Measurements from ENCODE around the gene RPS6KA2.

Gene RPS6KA2

DNA sequence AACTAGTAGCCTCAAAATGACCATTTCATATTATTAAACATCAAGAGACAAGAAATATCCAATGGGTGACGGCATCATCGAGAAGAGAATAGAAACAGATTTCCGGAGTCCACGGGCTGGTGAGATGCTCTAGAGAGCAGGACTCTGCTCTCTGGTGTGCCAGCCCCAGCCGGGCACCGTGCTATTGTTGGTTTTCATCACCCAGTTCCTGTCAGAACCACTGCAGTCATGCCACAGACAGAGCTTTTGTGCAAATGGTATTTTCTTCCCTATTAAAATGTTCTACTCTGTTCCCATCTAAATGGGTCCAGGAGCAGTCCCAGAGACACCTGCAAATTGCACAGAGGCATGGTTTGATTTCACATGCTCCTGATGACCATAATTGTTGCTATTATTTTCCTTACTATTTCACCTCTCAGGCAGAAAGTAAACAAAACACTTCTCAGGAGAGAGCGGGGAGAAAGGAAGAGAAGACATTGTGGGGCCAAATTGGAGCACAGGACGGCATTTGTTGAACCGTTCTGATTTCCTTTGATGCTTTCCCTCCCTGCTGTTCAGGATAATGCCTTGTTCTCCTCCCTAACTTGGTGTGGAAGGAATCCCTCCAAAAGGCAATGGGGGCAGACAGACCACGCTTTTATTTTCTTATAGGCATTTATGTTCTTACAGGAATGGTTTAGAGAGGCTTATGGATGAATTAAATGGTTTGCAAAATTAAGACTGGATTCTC lies 29.2 kb downstream of the RPS6KA2 start:
- CTCF ChIA-PET, result interaction anchor here (0.6 kb wide), 2 partner anchors 47 to 385 kb away, joined by 3 to 5 read pairs; no protein-coding TSS in a partner anchor
- POLR2A ChIA-PET (ENCODE audit: low non-redundant PET), result no interaction called here
- no peak overlapping the region for H3K27ac ChIP-seq
- DNase-seq (ENCODE audit: low spot score), result no peak
- TF ChIP-seq, protein P1, sequence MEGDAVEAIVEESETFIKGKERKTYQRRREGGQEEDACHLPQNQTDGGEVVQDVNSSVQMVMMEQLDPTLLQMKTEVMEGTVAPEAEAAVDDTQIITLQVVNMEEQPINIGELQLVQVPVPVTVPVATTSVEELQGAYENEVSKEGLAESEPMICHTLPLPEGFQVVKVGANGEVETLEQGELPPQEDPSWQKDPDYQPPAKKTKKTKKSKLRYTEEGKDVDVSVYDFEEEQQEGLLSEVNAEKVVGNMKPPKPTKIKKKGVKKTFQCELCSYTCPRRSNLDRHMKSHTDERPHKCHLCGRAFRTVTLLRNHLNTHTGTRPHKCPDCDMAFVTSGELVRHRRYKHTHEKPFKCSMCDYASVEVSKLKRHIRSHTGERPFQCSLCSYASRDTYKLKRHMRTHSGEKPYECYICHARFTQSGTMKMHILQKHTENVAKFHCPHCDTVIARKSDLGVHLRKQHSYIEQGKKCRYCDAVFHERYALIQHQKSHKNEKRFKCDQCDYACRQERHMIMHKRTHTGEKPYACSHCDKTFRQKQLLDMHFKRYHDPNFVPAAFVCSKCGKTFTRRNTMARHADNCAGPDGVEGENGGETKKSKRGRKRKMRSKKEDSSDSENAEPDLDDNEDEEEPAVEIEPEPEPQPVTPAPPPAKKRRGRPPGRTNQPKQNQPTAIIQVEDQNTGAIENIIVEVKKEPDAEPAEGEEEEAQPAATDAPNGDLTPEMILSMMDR (conservative IDR thresholded peaks at IDR 0.05; ENCODE audit: low read depth), result no peak

DNA sequence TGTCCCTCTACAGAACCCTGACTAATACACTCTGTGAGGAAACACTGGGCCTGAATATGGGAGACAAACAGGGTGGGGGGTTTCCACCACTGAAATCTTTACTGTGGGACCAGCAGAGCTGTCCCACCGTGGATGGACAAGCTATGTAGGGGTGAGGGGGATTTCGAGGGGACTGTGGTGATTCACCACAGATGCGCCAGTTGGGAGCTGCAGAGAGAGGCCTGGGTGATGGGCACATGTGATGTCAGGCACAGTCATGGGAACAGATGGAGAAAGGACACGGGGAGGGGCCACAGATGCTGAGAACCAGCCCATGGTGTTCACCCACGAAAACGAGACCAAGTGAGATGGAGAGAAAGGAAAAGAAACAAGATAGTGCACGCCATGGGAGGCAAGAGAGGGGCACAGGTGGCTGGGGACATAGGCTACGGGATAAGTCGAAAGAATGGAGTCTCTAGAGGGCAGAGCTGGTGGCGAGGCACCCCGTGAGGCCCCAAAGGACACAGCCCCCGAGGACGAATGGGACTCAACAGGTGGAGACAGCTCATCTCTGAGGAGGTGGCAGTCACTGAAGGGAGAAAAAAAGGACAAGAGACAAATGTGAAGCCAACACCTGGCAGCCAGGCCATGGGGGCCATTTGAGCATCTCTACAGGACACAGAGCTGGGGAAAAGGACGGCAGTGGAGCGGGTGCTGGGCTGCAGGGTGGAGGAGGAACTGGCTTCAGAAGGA lies 30.1 kb downstream of the RPS6KA2 start:
- POLR2A ChIA-PET (ENCODE audit: low non-redundant PET), result interaction anchor here (0.6 kb wide), 1 partner anchor 1582 kb away, joined by 3 read pairs; no protein-coding TSS in a partner anchor
- CTCF ChIA-PET, result interaction anchor here (0.5 to 0.6 kb wide), 3 partner anchors 30 to 387 kb away, joined by 3 read pairs; partner anchors contain the start of gene RPS6KA2
- TF ChIP-seq, protein P1 (conservative IDR thresholded peaks at IDR 0.05; ENCODE audit: low read depth), result no peak
- H3K27ac ChIP-seq, result no peak overlapping the region
- DNase-seq (ENCODE audit: low spot score), result no peak

DNA sequence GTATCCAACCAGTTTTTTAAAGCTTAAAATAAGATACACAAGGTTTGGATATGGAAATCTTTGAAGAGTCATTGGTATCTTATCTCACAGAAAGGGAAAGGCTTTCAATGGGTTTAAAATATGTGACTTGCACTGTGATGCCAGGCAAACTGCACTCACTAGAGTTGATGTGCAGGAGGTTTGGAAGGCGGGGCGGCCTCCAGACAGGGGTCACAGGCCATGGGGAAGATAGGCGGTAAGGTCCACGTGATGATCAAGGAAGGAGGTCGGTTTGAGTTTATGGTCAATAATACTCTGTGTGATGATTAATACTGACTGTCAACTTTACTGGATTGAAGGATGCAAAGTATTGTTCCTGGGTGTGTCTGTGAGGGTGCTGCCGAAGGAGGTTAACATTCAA lies 31.1 kb downstream of the RPS6KA2 start:
- peak overlapping the region; percentile 14; the same call in 1 of the 2 replicates for H3K27ac ChIP-seq
- TF ChIP-seq, protein P1 (conservative IDR thresholded peaks at IDR 0.05; ENCODE audit: low read depth), result no peak
- DNase-seq (ENCODE audit: low spot score), result no peak
- ChIA-PET CTCF (no interaction called here), POLR2A (ENCODE audit: low non-redundant PET) (no interaction called here)

DNA sequence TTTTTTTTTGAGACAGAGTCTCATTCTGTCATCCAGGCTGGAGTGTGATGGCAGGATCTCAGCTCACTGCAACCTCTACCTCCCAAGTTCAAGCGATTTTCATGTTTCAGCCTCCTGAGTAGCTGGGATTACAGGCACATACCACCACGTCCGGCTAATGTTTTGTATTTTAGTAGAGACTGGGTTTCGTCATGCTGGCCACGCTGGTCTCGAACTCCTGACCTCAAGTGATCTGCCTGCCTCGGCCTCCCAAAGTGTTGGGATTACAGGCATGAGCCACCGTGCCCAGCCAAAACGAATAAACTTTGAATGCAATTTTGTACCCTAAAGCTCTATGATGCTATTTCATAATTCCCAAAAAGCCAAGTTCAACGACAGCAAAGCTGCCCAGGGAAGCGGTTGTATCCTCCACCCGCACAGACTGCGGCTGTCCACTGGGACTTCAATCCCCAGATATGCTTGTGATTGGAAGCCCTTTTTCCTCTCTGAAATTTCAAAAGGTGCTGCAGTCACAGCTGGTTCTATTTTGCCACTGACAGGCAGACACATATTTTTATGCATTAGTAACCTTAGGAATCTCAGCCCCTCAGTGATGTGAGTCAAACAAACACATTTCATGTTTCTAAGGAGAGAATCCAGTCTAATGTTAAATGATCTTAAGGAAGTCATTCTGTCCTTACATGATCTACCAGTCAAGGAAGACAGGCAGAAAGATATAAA lies 31.8 kb downstream of the RPS6KA2 start:
- POLR2A ChIA-PET (ENCODE audit: low non-redundant PET), result no interaction called here
- no peak for DNase-seq (ENCODE audit: low spot score)
- CTCF ChIA-PET, result no interaction called here

DNA sequence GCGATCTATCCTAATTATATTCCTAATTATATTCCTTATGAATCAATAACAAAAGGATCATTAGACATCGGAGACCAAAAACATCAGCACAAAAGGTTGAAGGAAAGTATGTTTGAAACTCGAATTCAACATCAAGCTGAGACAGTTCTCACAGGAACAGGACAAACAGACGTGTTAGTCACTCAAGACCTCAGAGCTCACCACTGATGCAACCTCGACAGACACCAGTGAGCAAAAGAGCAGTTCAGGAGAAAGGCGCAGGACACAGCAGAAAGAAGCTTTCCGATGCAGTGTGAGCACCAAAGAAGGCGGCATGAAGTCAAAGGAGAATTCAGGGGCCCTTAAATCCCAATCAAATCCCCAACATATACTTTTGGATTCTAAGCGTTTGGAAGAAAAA lies 34.2 kb downstream of the RPS6KA2 start:
- TF ChIP-seq, protein P1 (conservative IDR thresholded peaks at IDR 0.05; ENCODE audit: low read depth), result no peak
- no peak for DNase-seq (ENCODE audit: low spot score)
- H3K27ac ChIP-seq, result no peak overlapping the region
- POLR2A ChIA-PET (ENCODE audit: low non-redundant PET), result no interaction called here
- CTCF ChIA-PET, result no interaction called here

More for the DNA sequence above, 31.8 kb downstream of the RPS6KA2 start:
- H3K27ac ChIP-seq, result peak overlapping the region; percentile 32; the same call in 1 of the 2 replicates
- TF ChIP-seq, protein P1 (conservative IDR thresholded peaks at IDR 0.05; ENCODE audit: low read depth), result no peak

DNA sequence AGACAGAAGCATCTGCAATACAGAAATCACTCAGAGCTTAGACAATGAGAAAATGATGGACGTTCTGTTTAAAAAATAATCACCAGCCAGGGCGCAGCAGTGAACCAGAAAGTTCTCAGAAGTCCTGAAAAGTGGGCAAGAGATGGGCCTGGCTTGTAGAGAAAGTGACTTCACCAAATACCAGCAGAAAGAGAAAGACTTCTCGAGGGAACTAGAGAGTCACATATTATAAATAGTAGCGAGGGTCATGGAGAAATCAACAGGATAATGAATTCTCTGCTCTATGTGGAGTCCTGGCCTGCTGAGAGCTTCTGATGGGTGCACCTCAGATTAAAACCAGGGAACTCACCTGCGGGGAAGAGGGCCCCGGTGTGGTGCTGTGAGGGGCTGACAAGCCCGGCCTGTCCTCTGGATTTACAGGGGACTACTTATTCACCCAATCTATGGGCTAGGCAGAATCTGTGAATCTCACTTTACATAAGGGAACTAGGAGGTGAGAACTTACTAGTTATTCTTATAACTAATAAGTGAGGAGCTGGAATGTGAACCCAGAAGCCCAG lies 35.0 kb downstream of the RPS6KA2 start:
- POLR2A ChIA-PET (ENCODE audit: low non-redundant PET), result no interaction called here
- CTCF ChIA-PET, result no interaction called here
- no peak for DNase-seq (ENCODE audit: low spot score)

More for the DNA sequence above, 35.0 kb downstream of the RPS6KA2 start:
- H3K27ac ChIP-seq, result peak overlapping the region; percentile 12; the same call in 1 of the 2 replicates
- TF ChIP-seq, protein P1 (conservative IDR thresholded peaks at IDR 0.05; ENCODE audit: low read depth), result no peak

Data from RWPE1 (cell line).